Mucosa of gallbladder (tissue), 1 donor: ENCODE results near the gene FMN2. TPM values are rescaled to one million over a fixed set of nuclear protein-coding genes. Genes with fewer than 3 reads are reported as not detected.
"Not testable (repeated sequence)": the region's sequence is repeated elsewhere in the genome, so short reads cannot be mapped to it uniquely, and the experiment has no call there.

Source experiments
- DNase-seq: peaks from one replicate; pipeline ENCODE4 v3.0.0-alpha.2; 2020; ENCODE audit warnings: low spot score
- total RNA-seq: library from RNA; stranded (reverse); gene quantifications from one replicate; pipeline ENCODE4 v1.2.1, GENCODE V29; 2021
- donor health status: DM: no; HTN: no; CAD: no.

FMN2 gene
- total RNA-seq, 1 donor from 2014 or later: 3.5 TPM

GRCh38 chr1:240310226-240310925 is 218.7 kb downstream of the FMN2 start:
- DNase-seq: no peak

GRCh38 chr1:240312872-240313271 is 221.2 kb downstream of the FMN2 start:
- DNase-seq: no peak

- DNase-seq: no peak
These were observed 223.4 kb downstream of the FMN2 start for GRCh38 chr1:240314845-240315801.

GRCh38 chr1:240319998-240320397 is 228.3 kb downstream of the FMN2 start:
- no peak for DNase-seq

- no peak for DNase-seq
These were observed 229.0 kb downstream of the FMN2 start for GRCh38 chr1:240320659-240321058.

- DNase-seq: no peak
These were observed 231.3 kb downstream of the FMN2 start for GRCh38 chr1:240322943-240323342.

- not testable (repeated sequence) for DNase-seq
These were observed 236.7 kb downstream of the FMN2 start for GRCh38 chr1:240328382-240328781.

GRCh38 chr1:240329443-240329842 is 237.8 kb downstream of the FMN2 start:
- no peak for DNase-seq

GRCh38 chr1:240332672-240333071 is 241.0 kb downstream of the FMN2 start:
- DNase-seq: no peak

GRCh38 chr1:240337781-240338180 is 246.1 kb downstream of the FMN2 start:
- DNase-seq: peak; percentile 11

- no peak for DNase-seq
These were observed 247.2 kb downstream of the FMN2 start for GRCh38 chr1:240338837-240339236.

GRCh38 chr1:240341365-240342250 is 249.9 kb downstream of the FMN2 start:
- no peak for DNase-seq

- DNase-seq: no peak
These were observed 250.6 kb downstream of the FMN2 start for GRCh38 chr1:240342251-240342625.

GRCh38 chr1:240343045-240343444 is 251.4 kb downstream of the FMN2 start:
- DNase-seq: no peak

GRCh38 chr1:240343966-240344365 is 252.3 kb downstream of the FMN2 start:
- DNase-seq: no peak

- DNase-seq: no peak
These were observed 253.2 kb downstream of the FMN2 start for GRCh38 chr1:240344918-240345317.

GRCh38 chr1:240349695-240350094 is 258.0 kb downstream of the FMN2 start:
- no peak for DNase-seq

- no peak for DNase-seq
These were observed 259.2 kb downstream of the FMN2 start for GRCh38 chr1:240350910-240351331.

- no peak for DNase-seq
These were observed 260.0 kb downstream of the FMN2 start for GRCh38 chr1:240351690-240352089.

- DNase-seq: no peak
These were observed 261.1 kb downstream of the FMN2 start for GRCh38 chr1:240352769-240353168.

GRCh38 chr1:240356568-240356967 is 264.9 kb downstream of the FMN2 start:
- no peak for DNase-seq

- DNase-seq: no peak
These were observed 270.4 kb downstream of the FMN2 start for GRCh38 chr1:240362046-240362445.
